Activated naive CD4-positive, alpha-beta T cell treated with anti-CD3 and anti-CD28 coated beads, Interleukin-2, amount 50 U/mL, for 16 hours (primary cell): ENCODE measurements around the gene THTPA.
"Not testable (repeated sequence)": the region's sequence is repeated elsewhere in the genome, so short reads cannot be mapped to it uniquely, and the experiment has no call there.

ENCODE experiments used
- DNase-seq: peaks from one replicate; pipeline ENCODE4 v3.0.0-alpha.2; 2020

The THTPA gene

DNA sequence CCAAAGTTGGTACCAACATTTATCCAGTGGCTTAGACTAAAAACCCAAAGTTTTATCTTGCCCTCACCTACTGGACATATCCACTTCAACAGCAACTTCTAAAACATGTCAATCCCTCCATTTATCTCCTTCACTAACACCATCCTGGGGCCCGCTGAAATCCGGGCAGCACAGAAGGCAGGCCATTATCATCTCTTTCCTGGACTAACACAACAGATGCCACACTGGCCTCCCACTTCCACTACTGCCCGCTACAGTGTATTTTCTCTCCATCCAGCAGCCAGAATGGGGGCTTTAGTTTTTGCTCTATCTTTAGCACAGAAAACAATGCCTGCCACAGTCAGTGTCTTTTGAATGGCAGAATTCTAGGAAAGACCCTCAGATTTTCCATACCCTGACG, 20.1 kb upstream of the THTPA start:
- DNase-seq, result no peak

DNA sequence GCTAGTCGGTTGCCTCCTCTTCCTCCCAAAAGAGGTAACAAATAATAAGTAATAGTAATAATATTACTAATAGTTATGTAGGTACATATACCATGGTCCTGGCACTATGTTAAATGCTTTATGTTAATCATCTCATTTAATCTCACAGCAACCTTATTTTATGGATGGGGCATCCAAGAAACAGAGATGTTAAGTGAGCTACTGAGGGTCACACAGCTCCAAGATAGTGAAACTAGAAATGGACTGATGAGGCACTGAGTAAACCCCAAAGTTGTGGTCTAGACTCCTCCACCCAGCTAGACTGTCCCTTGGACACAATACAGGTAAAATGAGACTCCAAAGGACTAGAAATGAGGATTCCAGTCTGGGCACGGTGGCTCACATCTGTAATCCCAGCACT, 19.6 kb upstream of the THTPA start:
- no peak for DNase-seq

DNA sequence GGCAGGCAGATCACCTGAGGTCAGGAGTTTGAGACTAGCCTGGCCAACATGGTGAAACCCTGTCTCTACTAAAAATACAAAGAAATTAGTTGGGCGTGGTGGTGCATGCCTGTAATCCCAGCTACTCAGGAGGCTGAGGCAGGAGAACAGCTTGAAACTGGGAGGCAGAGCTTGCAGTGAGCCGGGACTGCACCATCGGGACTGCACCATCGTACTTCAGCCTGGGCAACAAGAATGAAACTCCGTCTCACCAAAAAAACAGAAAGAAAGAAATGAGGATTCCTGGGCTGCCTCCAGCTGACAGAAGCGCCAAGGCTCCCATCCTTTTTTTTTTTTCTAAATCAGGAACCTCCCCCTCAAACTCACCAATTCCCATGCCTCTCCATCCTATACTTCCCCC, 19.2 kb upstream of the THTPA start:
- not testable (repeated sequence) for DNase-seq

DNA sequence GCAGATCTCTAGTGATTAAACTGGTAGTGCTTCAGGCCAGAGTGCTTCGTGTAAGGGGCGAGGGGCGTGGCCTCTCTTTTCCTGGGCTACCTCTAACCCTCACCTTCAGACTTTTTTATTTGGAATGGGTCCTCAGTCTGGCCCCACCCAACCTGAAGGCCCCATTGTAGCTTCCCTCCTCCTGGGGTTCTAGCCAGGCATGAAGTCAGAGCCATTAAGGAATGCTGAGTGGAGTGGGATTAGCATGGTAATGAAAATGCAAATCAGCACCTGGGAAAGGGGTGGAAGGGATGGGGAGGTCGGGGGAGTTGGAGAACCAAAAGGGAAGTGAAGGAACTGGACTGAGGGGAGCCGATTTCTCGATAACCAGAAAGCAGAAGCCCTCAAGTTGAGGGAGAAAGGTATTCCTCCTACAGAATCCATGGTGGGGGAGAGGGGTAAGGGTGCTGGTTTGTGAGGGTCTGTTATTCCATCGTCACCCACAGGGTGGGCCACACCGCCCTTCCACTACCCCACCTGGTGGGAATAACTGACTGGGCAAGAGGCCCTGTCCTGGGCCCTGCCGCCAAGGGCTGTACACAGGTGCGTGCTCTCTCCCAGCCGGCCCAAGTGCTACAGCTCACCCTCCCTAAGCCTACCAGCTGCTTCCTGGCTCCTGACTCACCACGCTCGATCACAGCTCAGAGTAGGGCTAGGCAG, 18.6 kb upstream of the THTPA start:
- no peak for DNase-seq

GRCh38 chr14:23538050-23538718, 17.9 kb upstream of the THTPA start:
- no peak for DNase-seq

DNA sequence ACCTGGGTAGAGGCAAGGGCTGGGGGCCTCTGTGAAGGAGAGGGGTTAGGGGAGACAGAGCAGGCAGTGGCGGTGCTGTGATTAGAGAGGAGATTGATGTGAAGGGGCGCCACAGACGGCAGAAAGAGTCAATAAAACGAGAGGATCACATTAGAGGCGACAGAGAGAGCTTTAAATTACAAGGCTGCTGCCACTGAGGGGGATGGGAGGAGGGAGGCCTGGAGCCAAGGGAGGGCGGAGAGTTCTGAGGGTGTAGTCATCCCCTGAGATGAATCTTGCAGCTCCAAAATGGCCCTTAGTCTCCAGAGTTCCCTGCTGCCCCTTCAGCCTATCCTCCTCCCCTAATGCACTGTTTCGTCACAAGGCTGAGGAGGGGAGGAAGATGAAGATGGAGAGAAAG, 17.3 kb upstream of the THTPA start:
- no peak for DNase-seq

- DNase-seq, result no peak
Measured at GRCh38 chr14:23539248-23540140, 16.6 kb upstream of the THTPA start.

- no peak for DNase-seq
Measured at GRCh38 chr14:23540141-23540469, 16.0 kb upstream of the THTPA start.

DNA sequence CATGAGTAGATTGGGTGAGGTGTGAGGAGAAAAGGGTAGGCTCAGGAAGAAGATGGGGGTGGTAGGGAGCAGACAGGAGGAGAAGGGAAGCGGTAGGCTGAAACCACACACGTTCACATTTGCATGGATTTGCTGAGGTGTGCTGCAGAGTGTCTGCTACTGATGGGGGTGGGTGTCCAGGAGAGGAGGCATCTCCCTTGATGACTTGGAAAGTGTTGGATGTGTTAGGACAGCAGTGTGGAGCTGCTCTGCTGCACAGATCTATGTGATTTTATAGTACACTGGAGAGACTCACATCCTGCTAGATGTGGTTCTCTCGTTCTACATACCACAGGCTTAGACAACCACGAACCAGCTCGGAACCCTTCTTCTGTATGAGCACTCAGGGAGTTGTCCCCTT, 13.8 kb upstream of the THTPA start:
- DNase-seq, result no peak

GRCh38 chr14:23543403-23543802, 12.7 kb upstream of the THTPA start:
- DNase-seq, result no peak

- DNase-seq, result no peak
Measured at GRCh38 chr14:23544511-23545447, 11.3 kb upstream of the THTPA start.

DNA sequence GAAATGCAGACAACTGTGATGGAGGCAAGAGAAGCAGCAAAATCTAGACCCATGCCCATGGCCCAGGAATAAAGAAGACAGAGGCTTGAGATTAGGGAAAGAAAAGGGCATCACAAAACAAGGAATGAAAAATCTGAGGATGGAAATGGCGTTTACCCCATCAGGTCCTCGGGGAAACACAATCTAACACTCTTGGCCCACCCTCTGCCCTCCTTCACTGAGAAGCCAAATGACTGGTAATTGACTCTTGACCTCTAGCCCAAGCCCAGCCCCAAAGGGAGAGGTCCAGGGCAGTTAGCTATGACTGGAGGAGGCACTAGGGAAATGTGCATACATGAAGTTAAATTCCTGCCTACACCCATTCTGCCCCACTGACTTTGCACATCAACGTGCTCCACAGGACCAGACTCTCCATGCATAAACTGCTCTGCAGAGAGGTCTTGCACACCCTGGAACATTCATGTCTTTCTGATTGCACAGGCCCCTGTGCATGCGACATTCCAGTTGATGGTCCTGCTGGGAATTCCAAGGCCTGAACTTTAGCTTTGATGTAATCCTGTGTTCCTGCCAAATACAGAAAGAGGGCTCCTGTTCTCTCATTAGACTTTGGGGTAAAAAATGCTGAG, 10.2 kb upstream of the THTPA start:
- DNase-seq, result no peak

- DNase-seq, result no peak
Measured at GRCh38 chr14:23546450-23547035, 9.5 kb upstream of the THTPA start.

DNA sequence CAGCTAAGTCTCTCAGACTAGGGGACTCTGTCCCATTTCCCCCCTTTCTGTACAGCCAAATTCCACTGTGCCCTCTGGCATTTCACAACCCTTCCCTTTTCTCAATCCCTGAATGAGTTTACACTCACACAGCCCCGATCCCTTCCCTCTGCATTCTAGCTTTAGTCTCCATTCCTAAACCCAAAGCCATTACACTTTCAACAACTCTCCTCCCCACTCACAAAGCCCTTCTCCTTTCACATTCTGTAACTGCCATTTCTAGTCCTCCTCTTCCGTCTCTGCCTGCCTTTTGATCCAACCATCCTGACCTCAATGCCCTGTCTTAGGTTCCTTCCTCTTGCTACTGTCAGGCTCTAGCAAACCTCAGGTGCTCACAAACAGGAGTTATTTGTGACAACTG, 8.1 kb upstream of the THTPA start:
- no peak for DNase-seq

GRCh38 chr14:23548351-23549318, 7.4 kb upstream of the THTPA start:
- no peak for DNase-seq

- DNase-seq, result no peak
Measured at GRCh38 chr14:23550131-23550811, 5.8 kb upstream of the THTPA start.

DNA sequence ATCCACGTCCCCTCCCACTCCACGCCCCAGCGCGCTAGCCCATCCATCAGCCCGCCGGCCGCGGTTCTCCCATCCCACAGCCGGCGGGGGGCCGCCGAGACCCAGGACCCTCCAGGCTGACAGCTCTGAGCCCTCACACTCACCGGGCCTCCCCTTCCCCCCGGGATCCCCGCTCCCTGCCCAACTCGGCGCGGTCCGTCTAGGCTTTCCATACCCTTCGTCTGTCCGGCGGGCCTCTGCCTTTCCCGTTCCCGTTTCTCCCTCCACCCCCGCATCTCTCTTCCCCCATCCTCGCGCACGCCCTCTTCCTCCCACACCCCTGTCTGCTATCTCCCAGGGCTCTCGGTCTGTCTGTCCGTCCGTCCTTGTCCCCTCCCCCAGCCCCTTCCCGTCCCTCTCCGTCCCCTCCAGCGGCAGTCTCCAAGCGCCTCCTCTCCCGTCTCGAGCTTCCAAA, 5.2 kb upstream of the THTPA start:
- no peak for DNase-seq

DNA sequence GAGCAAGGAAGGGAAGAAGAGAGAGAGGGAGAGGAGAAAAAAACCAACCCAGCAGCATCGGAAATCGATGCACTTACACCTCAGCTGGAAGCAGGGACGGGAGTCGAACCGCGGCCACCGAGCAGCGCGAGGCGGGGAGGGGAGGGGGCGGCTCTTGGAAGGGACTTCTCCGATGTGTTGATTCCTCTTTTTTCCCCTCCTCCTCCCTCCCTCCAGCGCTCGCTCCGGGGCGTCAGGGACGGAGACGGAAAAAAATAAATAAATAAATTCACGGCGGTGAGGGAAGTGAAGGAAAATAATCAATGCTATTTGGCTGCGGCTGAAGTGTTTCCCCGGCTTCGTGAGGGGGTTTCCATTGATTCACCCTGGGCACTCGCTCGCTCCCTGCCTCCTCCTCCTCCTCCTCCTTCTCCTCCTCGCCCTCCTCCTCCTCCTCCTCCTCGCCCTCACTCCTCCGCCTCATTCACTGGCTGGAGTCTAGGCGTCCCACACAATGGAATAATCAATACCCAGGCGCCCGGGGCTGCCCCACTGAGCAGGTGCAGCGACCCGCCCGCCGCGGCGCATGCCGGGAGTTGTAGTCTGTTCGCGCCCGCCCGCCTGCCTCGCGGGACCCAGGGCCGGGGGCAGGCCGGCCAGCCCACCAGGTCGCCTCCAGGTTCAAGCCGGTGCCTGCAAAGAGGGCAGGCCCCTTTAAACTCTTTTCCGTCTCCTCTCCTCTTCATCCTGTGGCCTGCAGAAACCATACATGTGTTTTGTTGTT, 4.6 kb upstream of the THTPA start, which contains the start of gene ZFHX2:
TSS of gene ZFHX2 (minus strand) at position 500 of the 763 bp plus-strand sequence. CDS start 16,440 bp downstream, outside the sequence.
- DNase-seq, result peak; percentile 85

GRCh38 chr14:23555533-23555881, 564 bp upstream of the THTPA start:
- DNase-seq, result no peak
